COLO829 (cell line): ENCODE measurements around the gene DAPK2.
"Not testable (repeated sequence)": the region's sequence is repeated elsewhere in the genome, so short reads cannot be mapped to it uniquely, and the experiment has no call there.

Experiments used
- DNase-seq: peaks from one replicate; pipeline ENCODE4 v3.0.0; 2012; ENCODE audit warnings: low spot score

DAPK2 gene

DNA sequence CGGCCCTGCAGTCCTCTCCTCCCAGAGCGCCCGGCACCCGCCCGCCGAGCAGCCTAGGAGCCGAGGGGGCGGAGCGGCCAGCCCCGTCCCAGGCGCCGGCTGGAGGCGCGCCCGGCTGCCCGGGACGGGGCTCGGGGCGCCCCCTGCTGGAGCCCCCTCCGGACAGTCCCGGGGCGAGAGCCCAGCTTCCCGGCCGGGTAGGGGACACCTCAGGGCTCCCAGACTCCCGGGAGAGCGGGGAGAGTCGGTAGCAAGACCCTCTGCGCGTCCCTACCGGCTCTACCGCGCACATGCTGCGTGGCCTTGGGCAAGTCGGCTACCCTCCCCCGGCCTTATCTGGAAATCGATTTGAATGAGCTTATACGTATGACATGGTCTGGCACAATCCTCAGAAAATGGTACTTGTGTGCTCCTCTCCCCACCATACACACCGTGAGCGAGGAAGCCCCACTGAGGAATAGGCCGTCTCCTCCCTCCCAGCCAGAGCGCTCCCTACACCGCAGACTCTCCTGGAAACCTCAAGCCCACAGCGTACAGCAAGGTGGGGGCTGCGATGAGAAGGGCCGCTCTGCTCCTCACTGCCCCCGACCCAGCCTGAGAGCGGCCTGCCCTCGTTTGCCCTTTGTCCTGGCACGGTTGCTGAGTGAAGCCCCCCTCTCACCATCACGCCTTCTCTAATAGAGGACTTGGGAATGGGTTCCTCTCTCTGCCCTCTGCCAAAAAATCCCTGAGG lies at the start of gene DAPK2:
Gene DAPK2 (minus strand): TSS at position 65 of the 733 bp plus-strand sequence. CDS start 6,224 bp downstream, outside the sequence.
- DNase-seq, result peak; percentile 30

DNA sequence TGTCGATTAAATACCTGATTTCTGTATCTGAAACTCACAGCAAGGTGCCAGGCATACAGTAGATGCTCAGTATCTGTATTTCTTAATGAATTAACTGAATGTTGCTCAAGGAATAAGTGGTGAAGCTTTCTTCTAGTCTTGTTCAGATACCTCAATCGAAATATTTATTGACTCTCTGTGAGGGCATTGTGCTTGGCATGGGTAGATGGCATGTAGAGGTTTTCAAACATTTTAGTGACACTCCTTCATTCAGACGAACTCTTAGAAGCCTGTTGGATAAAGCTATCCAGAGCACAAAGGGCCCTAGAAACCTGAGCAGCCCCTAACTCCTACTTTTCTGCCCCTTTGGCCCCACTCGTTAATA lies 49.1 kb upstream of the DAPK2 start:
- no peak for DNase-seq

DNA sequence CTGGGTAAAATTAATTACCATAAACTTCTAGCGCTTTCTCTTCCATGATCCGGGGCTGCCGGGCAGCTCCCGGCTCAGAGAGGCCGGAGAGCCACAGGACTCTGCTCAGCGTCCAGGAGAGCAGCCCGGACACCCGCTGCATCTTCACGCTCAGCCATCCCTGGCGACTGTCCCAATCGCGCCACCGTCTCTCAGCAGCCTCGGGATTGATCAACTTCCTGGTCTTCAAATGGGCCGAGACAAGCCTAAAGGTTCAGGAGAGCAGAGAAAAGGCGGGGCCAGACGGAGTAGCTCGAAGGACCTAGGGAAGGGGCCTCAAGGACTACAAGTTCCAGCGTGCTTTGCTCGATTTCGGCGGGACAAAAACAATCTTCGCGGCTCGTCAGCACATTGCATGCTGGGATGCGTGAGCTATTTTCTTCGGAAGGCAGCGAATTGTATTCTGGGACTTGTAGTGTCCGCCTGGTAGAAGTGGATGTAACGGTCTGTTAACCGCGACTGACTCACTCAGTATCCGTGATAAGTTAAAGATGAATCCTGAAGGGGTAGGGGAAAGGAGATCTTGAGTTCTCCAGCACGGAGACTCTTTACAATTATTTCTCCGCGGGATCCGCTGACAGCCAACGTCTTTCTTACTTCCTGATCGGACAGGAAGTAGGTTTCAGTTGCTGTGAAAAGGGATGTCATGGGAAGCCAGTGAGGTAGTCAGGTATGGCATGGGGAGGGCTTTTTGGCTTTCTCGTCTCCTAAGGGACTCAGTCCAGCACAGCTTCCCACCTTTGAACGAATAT lies 47.5 kb upstream of the DAPK2 start, which contains the start of gene CIAO2A:
Gene CIAO2A (minus strand): TSS at position 212 of the 791 bp plus-strand sequence. CDS start 70 bp downstream, at position 142.
- peak; percentile 90 for DNase-seq

- no peak for DNase-seq
Observed at GRCh38 chr15:64092864-64093626, 46.8 kb upstream of the DAPK2 start.

DNA sequence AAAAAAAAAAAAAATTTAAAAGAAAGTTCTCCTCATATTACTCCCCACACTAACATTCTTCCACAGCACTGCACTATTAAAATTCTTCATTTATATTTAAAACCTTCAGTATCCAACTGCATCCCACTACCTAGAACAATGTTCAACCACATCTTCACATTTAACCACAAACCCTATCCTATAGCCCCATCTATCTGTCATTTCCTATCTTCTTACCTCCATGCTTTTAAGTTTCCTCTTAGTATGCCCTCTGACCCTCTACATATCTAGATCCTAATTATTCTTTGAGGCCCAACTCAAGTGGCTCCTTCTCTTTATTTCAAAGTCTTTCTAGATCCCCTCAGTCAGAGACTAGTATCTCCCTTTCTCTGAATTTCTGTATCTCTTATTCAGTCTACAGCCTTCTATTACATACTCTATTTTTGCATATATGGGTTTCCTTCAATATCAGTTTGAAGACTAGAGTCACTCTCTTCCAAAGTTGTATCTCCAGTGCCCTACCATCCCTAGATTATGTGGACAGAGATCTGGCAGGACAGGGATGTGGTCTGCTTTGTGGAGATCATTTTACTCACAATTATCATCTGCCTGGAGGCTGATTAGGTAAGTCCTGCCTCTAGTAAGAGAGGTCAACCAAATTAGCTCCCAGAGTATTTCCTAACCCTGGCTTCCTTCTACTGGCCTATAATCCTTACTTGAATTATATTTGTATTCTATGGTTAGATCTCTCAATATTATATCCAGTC lies 46.0 kb upstream of the DAPK2 start:
- no peak for DNase-seq

- DNase-seq, result no peak
Observed at GRCh38 chr15:64090527-64090926, 44.2 kb upstream of the DAPK2 start.

GRCh38 chr15:64089543-64090280 lies 43.4 kb upstream of the DAPK2 start:
- DNase-seq, result no peak

DNA sequence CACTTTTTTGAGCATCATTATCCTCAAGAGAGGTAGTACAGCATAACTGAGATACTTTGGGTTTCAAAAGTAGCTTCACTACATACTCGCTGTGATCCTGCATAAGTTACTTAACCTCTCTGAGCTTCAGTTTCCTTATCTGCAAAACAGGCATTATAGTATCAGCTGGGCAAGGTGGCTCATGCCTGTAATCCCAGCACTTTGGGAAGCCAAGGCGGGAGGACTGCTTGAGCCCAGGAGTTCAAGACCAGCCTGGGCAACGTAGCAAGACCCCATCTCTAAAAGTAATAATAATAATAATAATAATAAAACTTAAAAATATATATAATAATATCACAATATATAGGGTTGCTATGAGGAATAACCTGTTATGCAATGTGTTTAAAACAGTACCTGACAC lies 36.5 kb upstream of the DAPK2 start:
- DNase-seq, result no peak

DNA sequence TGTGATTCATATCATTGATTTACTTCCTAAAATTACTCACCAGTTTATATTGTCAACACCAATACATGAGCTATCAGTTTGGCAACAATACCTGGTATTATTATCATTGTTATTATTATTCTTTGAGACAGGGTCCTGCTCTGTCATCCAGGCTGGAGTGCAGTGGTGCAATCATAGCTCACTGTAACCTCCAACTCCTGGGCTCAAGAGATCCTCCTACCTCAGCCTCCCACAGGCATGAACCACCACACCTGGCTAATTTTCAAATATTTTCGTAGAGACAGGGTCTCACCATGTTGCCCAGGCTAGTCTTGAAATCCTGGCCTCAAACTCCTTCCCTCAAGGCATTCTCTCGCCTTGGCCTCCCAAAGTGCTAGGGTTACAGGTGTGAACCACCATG lies 27.2 kb upstream of the DAPK2 start:
- DNase-seq, result not testable (repeated sequence)

- DNase-seq, result no peak
Observed at GRCh38 chr15:64072812-64073211, 26.5 kb upstream of the DAPK2 start.

GRCh38 chr15:64071931-64072765 lies 25.9 kb upstream of the DAPK2 start:
- DNase-seq, result no peak

- DNase-seq, result peak; percentile 66
Observed at GRCh38 chr15:64070965-64071851, 24.9 kb upstream of the DAPK2 start.

GRCh38 chr15:64070106-64070505 lies 23.8 kb upstream of the DAPK2 start:
- no peak for DNase-seq

DNA sequence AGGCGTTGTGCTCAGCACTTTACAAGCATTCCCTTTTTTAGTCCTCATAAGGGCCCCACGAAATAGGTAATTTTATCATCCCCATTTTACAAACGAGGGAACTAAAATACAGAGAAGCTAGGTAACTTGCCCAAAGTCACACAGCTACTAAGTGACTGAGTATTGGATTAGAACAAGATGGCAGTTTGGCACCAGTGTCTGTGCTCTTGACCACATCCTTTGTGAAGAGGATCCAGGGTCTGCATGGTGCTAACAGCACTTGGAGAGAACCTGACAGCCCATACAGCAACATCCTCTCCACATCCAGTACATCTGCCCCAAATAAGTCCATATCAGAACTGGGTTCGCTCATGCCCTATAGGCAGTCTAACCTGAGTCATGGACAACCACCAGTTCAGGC lies 21.8 kb upstream of the DAPK2 start:
- DNase-seq, result no peak

DNA sequence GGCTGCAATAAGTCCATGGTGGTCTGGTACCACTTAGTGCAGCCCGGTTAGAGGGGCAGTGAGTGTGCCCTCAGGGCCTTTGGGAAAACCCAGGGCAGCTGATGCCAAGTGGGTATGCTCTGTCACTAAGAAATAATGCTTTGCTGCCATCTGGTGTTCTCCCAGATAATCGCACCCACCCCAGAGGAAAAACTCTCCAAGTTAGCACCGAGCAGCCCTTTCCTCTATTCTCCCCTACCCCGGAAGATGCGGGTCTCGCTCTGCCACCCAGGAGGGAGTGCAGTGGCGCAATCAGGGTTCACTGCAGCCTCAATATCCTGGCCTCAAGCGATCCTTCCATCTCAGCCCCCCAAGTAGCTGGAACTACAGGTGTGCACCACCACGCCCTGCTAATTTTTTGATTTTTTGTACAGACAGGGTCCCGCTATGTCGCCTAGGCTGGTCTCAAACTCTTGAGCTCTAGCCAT lies 21.3 kb upstream of the DAPK2 start:
- DNase-seq, result peak; percentile 45

DNA sequence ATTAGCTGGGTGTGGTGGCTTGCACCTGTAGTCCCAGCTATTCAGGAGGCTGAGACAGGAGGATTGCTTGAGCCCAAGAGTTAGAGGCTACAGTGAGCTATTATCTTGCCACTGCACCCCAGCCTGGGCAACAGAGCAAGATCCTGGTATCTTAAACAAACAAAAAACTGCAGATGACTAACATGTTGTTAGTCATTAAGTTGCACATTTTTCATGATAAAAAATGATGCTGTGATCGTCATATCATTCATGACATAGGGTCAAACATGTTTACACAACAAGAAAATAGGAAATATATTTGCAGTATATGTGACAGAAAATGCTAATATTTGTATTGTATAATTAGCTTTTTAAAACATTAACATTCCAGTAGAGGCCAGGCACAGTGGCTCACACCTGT lies 20.2 kb upstream of the DAPK2 start:
- DNase-seq, result no peak

DNA sequence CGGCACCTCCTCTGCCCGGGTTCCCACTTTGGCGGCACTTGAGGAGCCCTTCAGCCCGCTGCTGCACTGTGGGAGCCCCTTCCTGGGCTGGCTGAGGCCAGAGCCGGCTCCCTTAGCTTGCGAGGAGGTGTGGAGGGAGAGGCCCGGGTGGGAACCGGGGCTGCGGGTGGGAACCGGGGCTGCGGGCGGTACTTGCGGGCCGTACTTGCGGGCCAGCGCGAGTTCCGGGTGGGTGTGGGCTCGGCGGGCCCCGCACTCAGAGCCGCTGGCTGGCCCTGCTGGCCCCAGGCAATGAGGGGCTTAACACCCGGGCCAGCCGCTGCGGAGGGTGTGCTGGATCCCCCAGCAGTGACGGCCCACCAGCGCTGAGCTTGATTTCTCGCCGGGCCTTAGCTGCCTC lies 14.4 kb upstream of the DAPK2 start:
- no peak for DNase-seq

DNA sequence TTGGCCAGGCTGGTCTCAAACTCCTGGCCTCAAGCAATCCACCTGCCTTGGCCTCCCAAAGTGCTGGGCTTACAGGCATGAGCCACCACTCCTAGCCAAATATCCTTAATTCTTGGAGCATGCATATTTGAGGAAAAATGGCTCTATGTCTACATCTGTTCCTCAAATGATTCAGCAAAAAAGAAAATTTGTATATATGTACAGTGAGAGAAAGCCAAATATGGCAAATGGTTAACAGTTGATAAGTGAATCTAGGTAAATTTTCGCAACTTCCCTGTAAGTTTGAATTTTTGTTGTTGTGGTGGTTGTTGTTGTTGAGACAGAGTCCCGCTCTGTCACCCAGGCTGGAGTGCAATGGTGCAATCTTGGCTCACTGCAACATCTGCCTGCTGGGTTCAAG lies 12.8 kb upstream of the DAPK2 start:
- not testable (repeated sequence) for DNase-seq

- no peak for DNase-seq
Observed at GRCh38 chr15:64058279-64058678, 12.0 kb upstream of the DAPK2 start.
